Activated B cell treated with CpG ODN at 0.5 μM for 24 hours (primary cell): ENCODE results near the gene ACOT13. TPM values are rescaled to one million over a fixed set of nuclear protein-coding genes. Genes with fewer than 3 reads are reported as not detected.

Experiments used
- ATAC-seq: fragments of 200-7000 bp; cut with Tn5 transposase; one replicate; pipeline ENCODE4 v1.10.0; 2021; ENCODE audit warnings: low read depth, mild to moderate bottlenecking, moderate library complexity
- CTCF ChIA-PET: fragments of 350-600 bp; sonication (Branson Sonifier 250); formaldehyde crosslinking; loops from one replicate; lab custom pipeline; 2021; ENCODE audit warnings: antibody characterized with exemption; lab: Charles Lee
- POLR2A ChIA-PET: fragments of 350-600 bp; sonication (Branson Sonifier 250); formaldehyde crosslinking; loops from one replicate; lab custom pipeline; 2021; ENCODE audit warnings: antibody characterized with exemption; lab: Charles Lee
- DNase-seq: peaks from one replicate; pipeline ENCODE4 v3.0.0; 2022
- H3K27ac Mint-ChIP-seq: one replicate; pipeline ENCODE4 v1.8.0; 2020; ENCODE audit warnings: mixed read lengths
- H3K27me3 Mint-ChIP-seq: one replicate; pipeline ENCODE4 v1.8.0; 2021; ENCODE audit warnings: mixed read lengths
- H3K36me3 Mint-ChIP-seq: one replicate; pipeline ENCODE4 v1.8.0; 2021; ENCODE audit warnings: low read depth, mixed read lengths
- H3K4me1 Mint-ChIP-seq: one replicate; pipeline ENCODE4 v1.8.0; 2021; ENCODE audit warnings: mixed read lengths
- H3K4me3 Mint-ChIP-seq: one replicate; pipeline ENCODE4 v1.8.0; 2020; ENCODE audit warnings: mild to moderate bottlenecking, mixed read lengths
- H3K9me3 Mint-ChIP-seq: one replicate; pipeline ENCODE4 v1.8.0; 2020; ENCODE audit warnings: mixed read lengths
- CTCF ChIP-seq: fragments of 200-600 bp; IDR thresholded peaks from one replicate; pipeline ENCODE4 v1.8.0; 2022; ENCODE audit warnings: antibody characterized with exemption, mild to moderate bottlenecking
- intact Hi-C: fragments of 100-400 bp; cut with micrococcal nuclease; formaldehyde crosslinking; loops from one replicate; pipeline ENCODE4 v1.15.1; 2024
- total RNA-seq: library from RNA; stranded (reverse); gene quantifications from 2 replicates; pipeline ENCODE4 v1.2.3, GENCODE V29; 2022

Gene ACOT13
- total RNA-seq, 1 donor from 2014 or later, result 13.8 TPM

DNA sequence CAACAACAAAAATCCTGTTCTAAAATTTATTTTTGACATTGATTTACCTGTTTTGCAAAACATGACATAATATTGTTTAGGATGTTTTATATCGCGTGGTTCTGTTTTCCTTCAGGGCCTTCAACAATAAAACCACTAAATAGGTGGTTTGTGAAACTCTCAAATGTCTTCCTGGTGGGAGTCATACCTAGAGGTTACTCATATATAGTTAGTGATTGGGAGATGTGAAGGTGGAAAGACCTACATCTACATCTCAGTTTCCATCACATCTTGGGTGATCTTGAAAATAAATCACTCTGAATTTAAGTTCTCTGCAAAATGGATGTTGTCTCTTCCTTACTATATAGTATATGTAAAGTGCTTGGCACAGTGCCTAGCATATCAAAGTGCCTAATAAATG lies 29.2 kb downstream of the ACOT13 start:
- DNase-seq (no peak), ATAC-seq (no peak)
- H3K9me3 Mint-ChIP-seq, result no peaks in the 10 kb centered on the region
- H3K27me3 Mint-ChIP-seq, result no peaks in the 10 kb centered on the region
- no peak overlapping the region for H3K4me3 Mint-ChIP-seq
- ChIA-PET POLR2A (no interaction called here), CTCF (interaction anchor here (0.7 to 8.0 kb wide), 6 partner anchors 113 to 412 kb away, joined by 3 to 82 read pairs (median 4); partner anchors contain the start of gene ALDH5A1)
- peaks cover 8% of the 10 kb centered on the region for H3K4me1 Mint-ChIP-seq
- TF ChIP-seq CTCF, result no peak
- peaks cover 18% of the 10 kb centered on the region for H3K36me3 Mint-ChIP-seq
- intact Hi-C loops, result no loop called here
- no peak overlapping the region for H3K27ac Mint-ChIP-seq

DNA sequence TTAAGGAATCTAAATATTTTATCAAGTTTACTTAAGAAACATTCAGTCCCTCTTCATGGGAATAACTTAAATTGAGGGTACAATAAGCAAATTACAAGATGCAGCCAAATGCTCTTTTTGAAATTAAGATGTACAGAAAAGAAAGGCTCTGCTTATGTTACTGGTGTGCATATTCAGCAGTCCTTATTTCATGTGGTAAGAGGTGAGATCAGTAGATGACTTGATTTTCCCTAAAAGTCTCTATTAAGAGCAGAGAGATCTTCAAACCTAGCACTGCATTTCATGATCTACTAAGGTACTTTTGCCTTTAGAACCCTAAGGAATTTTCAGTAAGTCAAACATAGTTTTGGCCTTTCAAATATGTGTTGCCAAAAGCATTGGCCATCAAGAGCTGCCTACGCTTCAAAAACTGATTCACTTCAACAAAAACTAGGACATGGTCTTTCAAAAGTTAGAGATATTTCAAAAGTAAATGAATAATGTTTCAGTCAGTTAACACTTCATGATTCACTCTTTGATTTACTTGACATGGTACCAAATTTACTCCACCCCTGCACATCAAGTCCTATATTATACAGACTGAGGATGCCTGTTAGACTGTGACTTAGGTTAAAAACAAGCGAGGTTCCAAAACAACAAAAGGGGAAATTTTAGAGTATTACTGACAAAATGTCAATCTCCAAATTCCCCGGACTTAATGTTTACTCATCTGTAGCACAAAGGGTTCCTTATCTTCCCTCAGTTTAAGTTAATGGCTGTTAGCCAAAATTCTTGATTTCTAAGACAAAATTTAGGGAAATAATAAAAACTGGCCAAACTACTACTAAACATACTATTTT lies 32.9 kb downstream of the ACOT13 start:
- ATAC-seq (no peak), DNase-seq (no peak)
- ChIA-PET POLR2A (no interaction called here), CTCF (no interaction called here)
- intact Hi-C loops, result no loop called here
- Mint-ChIP-seq H3K27me3 (no peaks in the 10 kb centered on the region), H3K27ac (peak overlapping the region; percentile 14), H3K4me3 (no peak overlapping the region), H3K36me3 (peaks cover 47% of the 10 kb centered on the region), H3K9me3 (no peaks in the 10 kb centered on the region), H3K4me1 (peaks cover 16% of the 10 kb centered on the region)
- TF ChIP-seq CTCF, result no peak

DNA sequence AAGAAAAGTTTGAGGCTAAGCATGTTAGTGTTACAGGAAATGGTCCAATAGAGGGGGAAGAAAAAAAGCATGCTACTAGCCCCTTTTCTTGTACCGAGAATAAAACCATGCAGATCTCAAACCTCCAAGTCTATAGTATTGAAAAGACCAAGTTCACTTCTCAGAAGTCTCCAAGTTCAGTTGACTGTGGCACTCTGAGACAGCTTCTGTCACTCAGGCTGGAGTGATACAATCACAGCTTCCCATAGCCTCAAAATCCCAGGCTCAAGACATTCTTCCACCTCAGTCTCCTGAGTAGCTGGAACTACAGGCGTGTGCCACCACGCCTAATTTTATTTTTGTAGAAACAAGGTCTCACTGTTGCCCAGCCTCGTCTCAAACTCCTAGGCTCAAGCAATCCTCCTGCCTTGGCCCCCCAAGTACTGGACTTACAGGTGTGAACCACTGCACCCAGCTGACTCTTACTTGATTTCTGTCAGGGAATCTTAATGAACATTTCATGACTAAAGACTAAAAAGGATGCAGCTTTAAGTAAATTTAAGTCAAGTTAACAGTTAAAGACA lies 35.9 kb downstream of the ACOT13 start:
- H3K27ac Mint-ChIP-seq, result peak overlapping the region; percentile 50
- H3K9me3 Mint-ChIP-seq, result no peaks in the 10 kb centered on the region
- ChIA-PET CTCF (interaction anchor here (3.4 kb wide), 1 partner anchor 122 kb away, joined by 14 read pairs; no protein-coding TSS in a partner anchor), POLR2A (interaction anchor here (0.5 to 1.3 kb wide), 4 partner anchors 10 to 27 kb away, joined by 3 to 5 read pairs (median 4); partner anchors contain the start of gene C6orf62)
- H3K4me3 Mint-ChIP-seq, result no peak overlapping the region
- H3K27me3 Mint-ChIP-seq, result no peaks in the 10 kb centered on the region
- ATAC-seq (no peak), DNase-seq (no peak)
- H3K4me1 Mint-ChIP-seq, result peaks cover 21% of the 10 kb centered on the region
- H3K36me3 Mint-ChIP-seq, result peaks cover 75% of the 10 kb centered on the region
- intact Hi-C loops, result no loop called here
- TF ChIP-seq CTCF, result no peak

DNA sequence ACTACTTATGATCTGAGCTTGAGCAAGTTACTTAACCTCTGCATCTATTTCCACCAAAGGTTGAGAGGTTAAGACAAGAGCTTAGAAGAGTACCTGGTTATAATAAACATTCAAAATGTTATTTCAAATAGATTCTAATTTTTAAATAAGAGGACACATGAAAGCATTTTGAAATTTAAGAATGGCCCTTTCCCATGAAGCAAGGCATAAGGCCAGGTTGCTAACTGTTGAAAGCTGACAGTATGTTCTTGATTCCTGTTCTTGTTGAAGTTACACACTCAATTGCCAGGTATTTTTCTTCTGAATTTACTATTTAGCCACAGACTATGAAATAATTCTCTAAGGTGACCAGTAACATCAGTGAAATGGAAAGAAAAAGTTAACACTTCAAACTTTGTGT lies 37.6 kb downstream of the ACOT13 start:
- DNase-seq (no peak), ATAC-seq (no peak)
- no peak for TF ChIP-seq CTCF
- intact Hi-C loops, result loop anchor here (2.0 kb wide), 1 partner anchor 14 kb away; the partner anchor contains the start of gene C6orf62
- POLR2A ChIA-PET, result interaction anchor here (0.7 to 1.1 kb wide), 2 partner anchors 209 to 453 kb away, joined by 3 to 5 read pairs; no protein-coding TSS in a partner anchor
- Mint-ChIP-seq H3K27me3 (no peaks in the 10 kb centered on the region), H3K4me3 (no peak overlapping the region), H3K27ac (no peak overlapping the region), H3K9me3 (no peaks in the 10 kb centered on the region), H3K4me1 (peaks cover 28% of the 10 kb centered on the region), H3K36me3 (peaks cover 84% of the 10 kb centered on the region)
- CTCF ChIA-PET, result interaction anchor here (0.9 to 1.2 kb wide), 2 partner anchors 15 to 121 kb away, joined by 3 to 4 read pairs; no protein-coding TSS in a partner anchor

DNA sequence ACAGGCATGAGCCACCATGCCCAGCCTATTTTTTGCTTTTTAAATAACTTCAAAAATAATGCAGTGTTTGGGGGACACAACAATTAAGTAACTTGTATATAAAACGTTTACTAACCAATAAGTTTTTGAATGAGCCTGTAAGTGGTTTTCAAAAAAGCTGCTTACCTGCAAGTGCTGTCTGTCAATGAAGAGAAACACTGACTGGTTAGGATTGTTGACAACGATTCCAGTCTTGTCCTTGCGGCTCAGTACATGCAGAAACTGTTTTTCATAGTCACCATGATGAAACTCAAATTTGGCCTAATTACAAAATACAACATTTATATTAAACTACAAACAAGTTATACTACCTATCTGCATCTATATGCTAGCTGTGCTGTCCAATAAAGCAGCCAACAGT lies 41.7 kb downstream of the ACOT13 start:
- CTCF ChIA-PET, result interaction anchor here (0.6 to 2.0 kb wide), 2 partner anchors 50 to 128 kb away, joined by 3 to 6 read pairs; no protein-coding TSS in a partner anchor
- no peak for DNase-seq
- Mint-ChIP-seq H3K27ac (no peak overlapping the region), H3K27me3 (no peaks in the 10 kb centered on the region), H3K4me1 (peaks cover 40% of the 10 kb centered on the region), H3K9me3 (no peaks in the 10 kb centered on the region), H3K4me3 (no peak overlapping the region), H3K36me3 (peaks cover 90% of the 10 kb centered on the region)
- TF ChIP-seq CTCF, result no peak
- POLR2A ChIA-PET, result interaction anchor here (1.1 to 2.0 kb wide), 2 partner anchors 11 to 42 kb away, joined by 3 to 7 read pairs; no protein-coding TSS in a partner anchor
- no peak for ATAC-seq
- intact Hi-C loops, result no loop called here
